HepG2 (cell line): ENCODE data around the gene CCL17. TPM values are rescaled to one million over a fixed set of nuclear protein-coding genes. Genes with fewer than 3 reads are reported as not detected.

ENCODE experiments used
- ATF1 ChIP-seq: IDR thresholded peaks from 2 replicates; pipeline ENCODE4 v1.6.1; 2016; ENCODE audit warnings: mild to moderate bottlenecking, control low read depth
- BRD4 ChIP-seq: sonication (generic); formaldehyde crosslinking; IDR thresholded peaks from 2 replicates; pipeline ENCODE4 v1.4.0; 2020; ENCODE audit warnings: missing genetic modification reagents
- FOXP1 ChIP-seq, 2 experiments: fragments of 450-650 bp in 1 of 2; IDR thresholded peaks; 2 replicates each; pipeline ENCODE4 v1.6.1; 2017 to 2018; ENCODE audit warnings: antibody characterized with exemption in 1 of 2
- HNRNPLL ChIP-seq: fragments of 200-400 bp; formaldehyde crosslinking; IDR thresholded peaks from 2 replicates; pipeline ENCODE4 v1.6.1; 2017; ENCODE audit warnings: mild to moderate bottlenecking, low read depth, low read length; ENCODE audit not compliant: poor library complexity, severe bottlenecking
- HOXA7 ChIP-seq: sonication (generic); formaldehyde crosslinking; IDR thresholded peaks from 2 replicates; pipeline ENCODE4 v1.8.1; 2022; ENCODE audit warnings: mild to moderate bottlenecking, missing genetic modification reagents, moderate library complexity
- IRF2 ChIP-seq: IDR thresholded peaks from 2 replicates; pipeline ENCODE4 v1.6.1; 2018; ENCODE audit warnings: missing genetic modification reagents, missing compliant biosample characterization
- MYC ChIP-seq: sonication (generic); formaldehyde crosslinking; IDR thresholded peaks from 2 replicates; pipeline ENCODE4 v1.9.0; 2021; ENCODE audit warnings: missing genetic modification reagents, borderline replicate concordance
- NFAT5 ChIP-seq: sonication (generic); formaldehyde crosslinking; IDR thresholded peaks from 2 replicates; pipeline ENCODE4 v1.4.0; 2020; ENCODE audit warnings: missing genetic modification reagents
- NFKBIZ ChIP-seq: IDR thresholded peaks from 2 replicates; pipeline ENCODE4 v1.6.1; 2018; ENCODE audit warnings: missing genetic modification reagents, missing compliant biosample characterization
- RAD21 ChIP-seq: fragments of 450-650 bp; formaldehyde crosslinking; IDR thresholded peaks from 2 replicates; pipeline ENCODE4 v1.5.0; 2020; ENCODE audit warnings: mild to moderate bottlenecking
- SKIL ChIP-seq: sonication (generic); formaldehyde crosslinking; IDR thresholded peaks from 2 replicates; pipeline ENCODE4 v1.8.0; 2022; ENCODE audit warnings: missing genetic modification reagents, mild to moderate bottlenecking, moderate library complexity, borderline replicate concordance
- U2AF1 ChIP-seq: fragments of 200-400 bp; formaldehyde crosslinking; optimal IDR thresholded peaks from 2 replicates; pipeline ENCODE3; 2017; ENCODE audit warnings: mild to moderate bottlenecking, low read depth, low read length
- ZFP90 ChIP-seq: sonication (generic); formaldehyde crosslinking; IDR thresholded peaks from 2 replicates; pipeline ENCODE4 v1.8.0; 2022; ENCODE audit warnings: missing genetic modification reagents, mild to moderate bottlenecking, inconsistent platforms, borderline replicate concordance
- ZNF263 ChIP-seq: sonication (generic); formaldehyde crosslinking; IDR thresholded peaks from 2 replicates; pipeline ENCODE4 v1.4.0; 2020; ENCODE audit warnings: missing genetic modification reagents
- ZNF264 ChIP-seq: sonication (generic); formaldehyde crosslinking; IDR thresholded peaks from 2 replicates; pipeline ENCODE4 v1.4.0; 2020; ENCODE audit warnings: missing genetic modification reagents
- ZNF274 ChIP-seq: sonication (generic); formaldehyde crosslinking; IDR thresholded peaks from 2 replicates; pipeline ENCODE4 v1.5.1; 2020; ENCODE audit warnings: mild to moderate bottlenecking, missing genetic modification reagents
- ZNF446 ChIP-seq: sonication (generic); formaldehyde crosslinking; IDR thresholded peaks from 2 replicates; pipeline ENCODE4 v1.5.0; 2020; ENCODE audit warnings: mild to moderate bottlenecking, missing genetic modification reagents
- ZNF563 ChIP-seq: sonication (generic); formaldehyde crosslinking; IDR thresholded peaks from 2 replicates; pipeline ENCODE4 v1.8.0; 2022; ENCODE audit warnings: mild to moderate bottlenecking, moderate library complexity, missing genetic modification reagents
- ZNF678 ChIP-seq: sonication (generic); formaldehyde crosslinking; IDR thresholded peaks from 2 replicates; pipeline ENCODE4 v1.4.0; 2020; ENCODE audit warnings: mild to moderate bottlenecking, missing genetic modification reagents
- polyA plus RNA-seq, 8 experiments: library from polyadenylated mRNA; depleted of rRNA in 3 of 8; stranded (reverse) in 7 of 8; unstranded in 1 of 8; fragments of >200 nt; fragmentation: Illumina TruSeq in 4 of 8; extraction: Trizol in 4 of 8; gene quantifications; 2 replicates each; pipeline versions ENCODE4 v1.2.1 to v1.2.3, GENCODE V29; 2011 to 2016; ENCODE audit warnings: low read depth in 4 of 8, missing spikeins in 1 of 8, mixed read lengths in 1 of 8; ENCODE audit not compliant: insufficient read depth in 1 of 8
- total RNA-seq, 5 experiments: library from RNA; depleted of rRNA; stranded (reverse); fragments of >200 nt; fragmentation: Illumina TruSeq; extraction: Trizol; gene quantifications; 2 replicates each; pipeline ENCODE4 v1.2.3, GENCODE V29; 2016; ENCODE audit warnings: low read depth in 1 of 5
- TF ChIP-seq, protein P1 (sequence below): sonication (generic); formaldehyde crosslinking; IDR thresholded peaks from 2 replicates; pipeline ENCODE4 v1.4.0; 2020; ENCODE audit warnings: missing genetic modification reagents, low read depth, mild to moderate bottlenecking, borderline replicate concordance
- TF ChIP-seq, protein P2 (sequence below): sonication (generic); formaldehyde crosslinking; IDR thresholded peaks from 2 replicates; pipeline ENCODE4 v1.4.0; 2020; ENCODE audit warnings: missing genetic modification reagents; ENCODE audit errors: not compliant biosample characterization

Gene CCL17
- total and polyA plus RNA-seq, 2 of the 13 experiments (the other 11 are each of a cell fraction or from before 2014, with no cell fraction given), result not detected

DNA sequence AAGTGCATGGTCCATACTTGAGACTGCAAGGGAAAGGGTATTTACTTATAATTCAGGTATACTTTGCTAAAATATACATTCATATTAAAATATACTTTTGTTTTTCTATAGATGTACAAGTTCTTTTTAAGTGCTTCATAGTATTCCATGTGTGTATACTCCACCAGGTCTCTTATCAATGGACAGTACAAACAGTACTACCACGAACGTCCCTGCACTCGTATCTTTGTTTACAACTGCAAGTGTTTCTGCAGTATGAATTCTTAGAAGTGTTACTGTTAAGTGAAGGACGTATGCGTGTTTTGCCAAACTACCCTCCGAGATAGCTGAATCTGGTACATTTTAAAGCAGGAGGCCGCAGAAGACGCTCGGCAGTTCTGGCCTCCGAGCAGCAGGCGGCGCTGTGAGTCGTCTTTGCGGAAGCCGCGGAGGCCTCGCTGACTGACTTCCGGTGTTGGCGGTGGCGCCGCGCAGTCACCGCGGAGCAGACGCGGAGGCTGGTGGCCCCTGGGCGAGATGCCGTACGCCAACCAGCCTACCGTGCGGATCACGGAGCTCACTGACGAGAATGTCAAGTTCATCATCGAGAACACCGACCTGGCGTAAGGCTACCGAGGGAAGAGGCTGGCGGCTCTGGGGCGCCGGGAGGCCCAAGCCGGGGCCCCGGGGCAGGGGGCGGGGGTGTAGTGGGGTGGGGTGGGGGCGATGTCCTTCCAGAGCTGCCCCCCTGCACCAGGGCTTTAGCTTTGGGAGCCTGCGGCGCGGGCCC lies 57.8 kb downstream of the CCL17 start, which contains the start of gene POLR2C (continued):
- TF ChIP-seq BRD4 (CRISPR knock-in tag), result peak; percentile 97
- peak; percentile 91 for TF ChIP-seq ZNF264 (CRISPR knock-in tag)
- TF ChIP-seq SKIL (CRISPR knock-in tag), result no peak
- peak; percentile 92 for TF ChIP-seq RAD21 (CRISPR knock-in tag)
- TF ChIP-seq ZNF263 (CRISPR knock-in tag), result peak; percentile 63
- TF ChIP-seq, protein P1, sequence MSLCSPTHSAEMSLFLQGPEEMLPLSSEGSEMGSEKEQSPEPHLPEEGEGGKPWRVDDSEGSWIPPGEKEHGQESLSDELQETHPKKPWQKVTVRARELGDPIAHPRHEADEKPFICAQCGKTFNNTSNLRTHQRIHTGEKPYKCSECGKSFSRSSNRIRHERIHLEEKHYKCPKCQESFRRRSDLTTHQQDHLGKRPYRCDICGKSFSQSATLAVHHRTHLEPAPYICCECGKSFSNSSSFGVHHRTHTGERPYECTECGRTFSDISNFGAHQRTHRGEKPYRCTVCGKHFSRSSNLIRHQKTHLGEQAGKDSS (CRISPR knock-in tag), result peak; percentile 98; the same call in 1 of the 2 replicates
- TF ChIP-seq, protein P2, sequence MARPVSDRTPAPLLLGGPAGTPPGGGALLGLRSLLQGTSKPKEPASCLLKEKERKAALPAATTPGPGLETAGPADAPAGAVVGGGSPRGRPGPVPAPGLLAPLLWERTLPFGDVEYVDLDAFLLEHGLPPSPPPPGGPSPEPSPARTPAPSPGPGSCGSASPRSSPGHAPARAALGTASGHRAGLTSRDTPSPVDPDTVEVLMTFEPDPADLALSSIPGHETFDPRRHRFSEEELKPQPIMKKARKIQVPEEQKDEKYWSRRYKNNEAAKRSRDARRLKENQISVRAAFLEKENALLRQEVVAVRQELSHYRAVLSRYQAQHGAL, result peak; percentile 94
- peak; percentile 75; the same call in 1 of the 2 replicates for TF ChIP-seq ZNF274
- TF ChIP-seq HOXA7 (CRISPR knock-in tag), result no peak
- no peak for TF ChIP-seq FOXP1 (IDR thresholded peaks at IDR 0.05)
- peak; percentile 54; the same call in 1 of the 2 replicates for TF ChIP-seq FOXP1 (CRISPR knock-in tag; IDR thresholded peaks at IDR 0.05)
- peak; percentile 92; the same call in 1 of the 2 replicates for TF ChIP-seq NFKBIZ (CRISPR knock-in tag)
- TF ChIP-seq ZNF678, result no peak
- TF ChIP-seq ZFP90 (CRISPR knock-in tag), result peak; percentile 96
- TF ChIP-seq ZNF446 (CRISPR knock-in tag), result no peak
- TF ChIP-seq U2AF1, result peak; percentile 72
- TF ChIP-seq ATF1 (CRISPR knock-in tag), result no peak
- TF ChIP-seq NFAT5 (CRISPR knock-in tag), result peak; percentile 89
- peak; percentile 94; the same call in 1 of the 2 replicates for TF ChIP-seq MYC (CRISPR knock-in tag)
- peak; percentile 99 for TF ChIP-seq HNRNPLL
- peak; percentile 98 for TF ChIP-seq IRF2 (CRISPR knock-in tag)
- TF ChIP-seq ZNF563 (CRISPR knock-in tag), result peak; percentile 78; the same call in 1 of the 2 replicates
